KOPT-K1 (cell line): ENCODE data around the gene TPCN2.
A peak's percentile ranks its signal among the peaks of the same experiment; 100 is the strongest.
"Not testable (repeated sequence)": the region's sequence is repeated elsewhere in the genome, so short reads cannot be mapped to it uniquely, and the experiment has no call there.

Source experiments
- H3K27ac ChIP-seq: fragments of 200-600 bp; sonication (generic); 2 replicates; pipeline ENCODE4 v1.5.1; 2016; ENCODE audit warnings: antibody characterized with exemption, mild to moderate bottlenecking, low read depth, low read length; ENCODE audit not compliant: poor library complexity, severe bottlenecking
- H3K36me3 ChIP-seq: fragments of 200-600 bp; sonication (generic); 2 replicates; pipeline ENCODE4 v1.5.1; 2017; ENCODE audit warnings: antibody characterized with exemption, mild to moderate bottlenecking, low read length, moderate library complexity; ENCODE audit not compliant: insufficient read depth
- H3K9me3 ChIP-seq: fragments of 200-600 bp; sonication (generic); 2 replicates; pipeline ENCODE4 v1.5.1; 2017; ENCODE audit warnings: antibody characterized with exemption, low read length, mild to moderate bottlenecking; ENCODE audit not compliant: insufficient read depth, poor library complexity, severe bottlenecking

Gene TPCN2

GRCh38 chr11:69065147-69065710 lies 16.5 kb downstream of the TPCN2 start:
- H3K9me3 ChIP-seq: no peaks in the 10 kb centered on the region
- H3K36me3 ChIP-seq: no peaks in the 10 kb centered on the region; the same call in 1 of the 2 replicates
- H3K27ac ChIP-seq: no peak overlapping the region

DNA sequence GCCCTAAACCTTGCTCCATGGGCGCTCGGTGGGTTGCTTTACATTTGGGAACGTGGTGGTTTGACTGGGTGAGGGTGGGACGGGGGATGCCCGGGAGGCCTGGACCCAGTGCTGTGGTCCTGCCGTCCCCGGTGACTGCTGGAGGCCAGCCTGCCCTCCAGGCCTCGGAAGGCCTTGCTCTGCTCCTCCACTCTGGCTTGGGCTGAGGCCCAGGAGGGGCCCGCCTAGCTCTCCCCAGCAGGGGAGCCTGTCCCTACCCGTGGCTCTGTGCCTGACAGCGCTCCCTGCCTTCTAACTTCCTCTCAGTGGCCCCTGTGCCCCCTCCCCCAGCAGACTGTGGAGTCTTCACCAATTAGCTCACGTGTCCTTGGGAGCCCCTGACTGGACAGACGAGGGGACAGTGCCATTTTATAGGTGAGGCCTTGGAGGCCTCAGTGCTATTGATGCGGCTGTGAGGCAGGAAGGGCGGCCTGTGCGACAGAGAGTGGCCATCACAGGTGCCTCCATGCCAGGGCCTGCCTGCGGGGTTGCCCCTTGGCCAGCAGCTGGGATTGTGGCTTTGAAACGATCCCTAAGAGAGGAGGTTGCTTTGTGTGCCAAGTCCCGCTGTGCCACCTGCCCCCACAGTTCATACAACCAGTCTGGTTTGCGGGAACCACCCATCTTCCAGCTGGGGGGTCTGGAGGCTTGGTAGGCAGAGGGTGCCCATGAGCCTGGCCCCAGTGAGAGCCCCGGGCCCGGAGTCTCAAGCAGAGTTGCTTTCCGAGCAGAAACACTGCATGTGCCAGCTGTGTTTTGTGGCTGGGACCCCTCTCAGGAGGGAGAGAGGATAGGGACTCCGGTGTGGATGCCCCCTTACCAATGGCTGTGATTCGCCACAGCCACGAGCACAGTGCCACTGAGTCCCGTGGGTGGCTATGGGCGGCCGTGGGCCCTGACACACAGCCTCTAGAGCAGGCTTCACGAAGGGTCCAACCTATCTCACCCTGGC lies 17.7 kb downstream of the TPCN2 start:
- Histone ChIP-seq H3K27ac (no peak overlapping the region), H3K36me3 (peaks cover 4% of the 10 kb centered on the region; the same call in 1 of the 2 replicates), H3K9me3 (no peaks in the 10 kb centered on the region)

DNA sequence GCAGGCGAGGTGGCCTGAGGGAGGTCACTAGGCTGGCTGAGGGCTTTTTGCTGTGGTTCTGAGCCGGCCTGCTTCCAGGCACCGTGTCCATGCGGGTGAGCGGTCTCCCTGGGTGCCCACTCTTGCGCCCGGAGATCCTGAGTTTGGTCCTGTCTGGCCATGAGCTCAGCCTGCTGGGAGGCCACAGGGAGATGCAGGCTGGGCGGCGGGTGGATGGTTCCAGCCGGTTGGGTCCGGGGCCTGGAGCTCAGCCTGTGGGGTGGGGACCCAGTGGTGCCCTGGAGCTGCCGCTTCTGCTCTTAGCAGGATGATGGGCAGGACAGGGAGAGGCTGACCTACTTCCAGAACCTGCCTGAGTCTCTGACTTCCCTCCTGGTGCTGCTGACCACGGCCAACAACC lies 18.5 kb downstream of the TPCN2 start:
- Histone ChIP-seq H3K9me3 (no peaks in the 10 kb centered on the region), H3K36me3 (peaks cover 10% of the 10 kb centered on the region; the same call in 1 of the 2 replicates), H3K27ac (no peak overlapping the region)

DNA sequence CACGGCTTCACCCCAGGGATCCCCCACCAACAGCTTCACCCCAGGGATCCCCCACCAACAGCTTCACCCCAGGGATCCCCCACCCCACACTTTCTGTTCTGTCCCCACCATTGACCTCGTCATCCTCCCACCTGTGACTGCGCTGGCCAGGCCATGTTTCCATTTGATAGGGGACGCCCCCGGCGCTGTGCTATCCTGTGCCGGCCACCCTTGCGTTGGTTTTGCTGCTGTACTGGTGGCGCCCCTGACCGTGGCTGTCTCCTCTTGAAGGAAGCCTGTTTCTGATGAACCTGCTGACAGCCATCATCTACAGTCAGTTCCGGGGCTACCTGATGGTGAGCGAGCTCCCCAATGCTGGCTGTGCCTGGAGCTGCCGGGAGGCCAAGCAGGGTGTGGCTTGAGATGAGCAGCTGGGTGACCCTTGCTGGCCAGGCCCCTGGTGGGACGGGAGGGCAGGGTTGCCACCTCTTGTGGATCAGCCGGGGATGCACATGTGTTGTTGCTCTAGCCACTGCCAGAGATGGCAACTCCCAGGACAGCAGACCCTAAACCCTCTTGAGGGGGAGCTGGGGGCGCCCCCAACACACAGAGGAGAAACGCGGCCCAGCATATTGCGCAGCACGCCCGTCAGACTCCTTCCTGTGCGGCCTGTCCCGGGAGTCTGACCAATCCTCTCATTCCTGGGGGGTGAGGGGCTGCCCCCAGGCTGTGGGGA lies 22.5 kb downstream of the TPCN2 start:
- Histone ChIP-seq H3K36me3 (peaks cover 15% of the 10 kb centered on the region; the same call in 1 of the 2 replicates), H3K27ac (no peak overlapping the region), H3K9me3 (no peaks in the 10 kb centered on the region)

GRCh38 chr11:69071956-69072355 lies 23.2 kb downstream of the TPCN2 start:
- H3K36me3 ChIP-seq: peaks cover 15% of the 10 kb centered on the region; the same call in 1 of the 2 replicates

DNA sequence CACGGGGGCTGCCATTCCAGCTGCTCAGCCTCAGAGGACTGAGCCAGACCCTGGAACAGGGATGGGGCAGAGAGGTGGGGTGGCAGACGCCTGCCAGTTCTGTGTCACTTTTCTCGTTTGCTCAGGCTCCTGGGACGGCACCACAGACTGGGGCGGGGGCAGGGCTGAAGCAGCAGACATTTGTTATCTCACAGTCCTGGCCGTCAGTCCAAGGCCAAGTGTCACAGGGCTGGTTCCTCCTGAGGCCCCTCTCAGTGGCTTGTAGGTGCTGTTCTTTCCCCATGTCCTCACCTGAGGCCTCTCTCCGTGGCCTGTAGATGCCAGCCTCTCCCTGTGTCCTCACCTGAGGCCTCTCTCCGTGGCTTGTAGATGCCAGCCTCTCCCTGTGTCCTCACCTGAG lies 24.7 kb downstream of the TPCN2 start:
- Histone ChIP-seq H3K36me3 (peaks cover 24% of the 10 kb centered on the region; the same call in 1 of the 2 replicates), H3K27ac (peak overlapping the region; percentile 36), H3K9me3 (no peaks in the 10 kb centered on the region)

More at GRCh38 chr11:69071956-69072355, 23.2 kb downstream of the TPCN2 start:
- no peaks in the 10 kb centered on the region for H3K9me3 ChIP-seq
- H3K27ac ChIP-seq: no peak overlapping the region

- Histone ChIP-seq H3K36me3 (peaks cover 35% of the 10 kb centered on the region; the same call in 1 of the 2 replicates), H3K27ac (peak overlapping the region; percentile 36), H3K9me3 (no peaks in the 10 kb centered on the region)
These were observed 25.8 kb downstream of the TPCN2 start for GRCh38 chr11:69074375-69075140.

GRCh38 chr11:69075421-69076128 lies 26.8 kb downstream of the TPCN2 start:
- H3K9me3 ChIP-seq: no peaks in the 10 kb centered on the region
- no peak overlapping the region for H3K27ac ChIP-seq
- H3K36me3 ChIP-seq: peaks cover 40% of the 10 kb centered on the region; the same call in 1 of the 2 replicates

GRCh38 chr11:69076129-69076791 lies 27.5 kb downstream of the TPCN2 start:
- no peak overlapping the region for H3K27ac ChIP-seq
- H3K9me3 ChIP-seq: no peaks in the 10 kb centered on the region
- H3K36me3 ChIP-seq: peaks cover 37% of the 10 kb centered on the region; the same call in 1 of the 2 replicates

DNA sequence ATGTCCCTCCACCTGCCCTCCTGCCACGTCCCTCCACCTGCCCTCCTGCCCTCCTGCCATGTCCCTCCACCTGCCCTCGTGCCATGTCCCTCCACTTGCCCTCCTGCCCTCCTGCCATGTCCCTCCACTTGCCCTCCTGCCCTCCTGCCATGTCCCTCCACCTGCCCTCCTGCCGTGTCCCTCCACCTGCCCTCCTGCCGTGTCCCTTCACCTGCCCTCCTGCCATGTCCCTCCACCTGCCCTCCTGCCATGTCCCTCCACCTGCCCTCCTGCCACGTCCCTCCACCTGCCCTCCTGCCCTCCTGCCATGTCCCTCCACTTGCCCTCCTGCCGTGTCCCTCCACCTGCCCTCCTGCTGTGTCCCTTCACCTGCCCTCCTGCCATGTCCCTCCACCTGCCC lies 28.2 kb downstream of the TPCN2 start:
- not testable (repeated sequence) for H3K9me3 ChIP-seq, H3K27ac ChIP-seq
- peaks cover 35% of the 10 kb centered on the region; the same call in 1 of the 2 replicates for H3K36me3 ChIP-seq

GRCh38 chr11:69078508-69078907 lies 29.8 kb downstream of the TPCN2 start:
- no peaks in the 10 kb centered on the region for H3K9me3 ChIP-seq
- H3K27ac ChIP-seq: no peak overlapping the region
- H3K36me3 ChIP-seq: peaks cover 33% of the 10 kb centered on the region; the same call in 1 of the 2 replicates

- peaks cover 33% of the 10 kb centered on the region; the same call in 1 of the 2 replicates for H3K36me3 ChIP-seq
- H3K27ac ChIP-seq: no peak overlapping the region
- H3K9me3 ChIP-seq: no peaks in the 10 kb centered on the region
These were observed 30.3 kb downstream of the TPCN2 start for GRCh38 chr11:69078930-69079605.

- Histone ChIP-seq H3K9me3 (no peaks in the 10 kb centered on the region), H3K36me3 (peaks cover 33% of the 10 kb centered on the region; the same call in 1 of the 2 replicates), H3K27ac (peak overlapping the region; percentile 22)
These were observed 31.0 kb downstream of the TPCN2 start for GRCh38 chr11:69079661-69080256.
